ENCODE results near the gene CAPN3.
"Not testable (repeated sequence)": the region's sequence is repeated elsewhere in the genome, so short reads cannot be mapped to it uniquely, and the experiment has no call there.

The CAPN3 gene

DNA sequence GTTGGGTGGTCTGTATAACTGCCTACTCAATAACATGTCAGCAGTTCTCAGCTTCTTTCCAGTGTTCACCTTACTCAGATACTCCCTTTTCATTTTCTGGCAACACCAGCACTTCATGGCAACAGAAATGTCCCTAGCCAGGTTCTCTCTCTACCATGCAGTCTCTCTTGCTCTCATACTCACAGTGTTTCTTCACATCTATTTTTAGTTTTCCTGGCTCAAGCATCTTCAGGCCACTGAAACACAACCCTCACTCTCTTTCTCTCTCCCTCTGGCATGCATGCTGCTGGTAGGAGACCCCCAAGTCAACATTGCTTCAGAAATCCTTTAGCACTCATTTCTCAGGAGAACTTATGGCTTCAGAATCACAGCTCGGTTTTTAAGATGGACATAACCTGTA lies at the start of gene CAPN3:
TSS of gene CAPN3 (plus strand) at position 253 of the 400 bp plus-strand sequence. CDS start 305 bp downstream, outside the sequence.
- no peaks in the 10 kb centered on the region for H3K4me1 ChIP-seq (ENCODE audit: control insufficient read depth, insufficient read depth, low read length)
- no peak within 1 kb of the TSS for H3K27ac ChIP-seq (ENCODE audit: low read depth, low read length)
- H3K36me3 ChIP-seq (ENCODE audit: control insufficient read depth, insufficient read depth, low read length), result no peaks in the 10 kb centered on the region
- no peak within 1 kb of the TSS for H3K9ac ChIP-seq (ENCODE audit: low read length)
- no peak within 1 kb of the TSS for H3K4me3 ChIP-seq (ENCODE audit: low read length)
- H3K27me3 ChIP-seq (ENCODE audit: control insufficient read depth, insufficient read depth, low read length), result no peaks in the 10 kb centered on the region

DNA sequence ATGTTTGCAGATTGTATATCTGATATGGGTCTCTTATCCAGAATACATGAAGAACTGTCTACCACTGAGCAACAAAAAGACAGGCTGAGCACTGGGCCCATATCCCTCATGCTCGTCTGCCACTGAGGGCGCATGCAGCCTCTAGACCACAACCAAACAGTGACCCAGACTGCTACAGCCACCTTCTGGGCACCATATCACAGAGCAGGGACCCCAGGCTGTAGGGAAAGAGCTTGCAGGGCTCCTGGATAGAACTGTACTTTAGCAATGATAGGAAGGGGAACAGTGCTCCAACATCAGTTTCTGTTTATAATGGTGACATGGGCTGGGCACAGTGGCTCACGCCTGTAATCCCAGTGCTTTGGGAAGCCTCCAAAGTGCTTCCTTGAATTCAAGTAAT lies 45.8 kb upstream of the CAPN3 start:
- no peaks in the 10 kb centered on the region for H3K27me3 ChIP-seq (ENCODE audit: control insufficient read depth, insufficient read depth, low read length)
- no peak overlapping the region for H3K9ac ChIP-seq (ENCODE audit: low read length)
- no peak overlapping the region for H3K27ac ChIP-seq (ENCODE audit: low read depth, low read length)
- H3K36me3 ChIP-seq (ENCODE audit: control insufficient read depth, insufficient read depth, low read length), result peaks cover 8% of the 10 kb centered on the region
- H3K4me1 ChIP-seq (ENCODE audit: control insufficient read depth, insufficient read depth, low read length), result no peaks in the 10 kb centered on the region
- H3K4me3 ChIP-seq (ENCODE audit: low read length), result no peak overlapping the region

DNA sequence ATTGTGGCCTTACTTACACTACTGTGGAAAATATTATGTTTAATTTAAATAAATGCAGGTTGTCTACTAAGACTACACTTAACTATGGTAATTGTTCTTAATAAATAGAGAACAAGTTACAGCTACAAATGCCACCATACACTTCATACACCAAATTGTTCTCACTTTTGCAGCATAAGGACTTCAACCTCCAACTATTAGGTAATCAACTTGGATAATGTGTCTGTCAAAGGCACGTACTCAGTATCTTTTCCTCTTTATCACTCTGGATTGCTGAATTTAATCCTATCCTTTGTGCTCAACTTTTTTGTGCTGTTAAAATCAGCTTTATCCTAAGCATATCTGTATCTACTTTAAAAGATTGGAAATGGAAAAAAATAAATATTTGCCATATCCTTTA lies 44.5 kb upstream of the CAPN3 start:
- Histone ChIP-seq H3K27ac (ENCODE audit: low read depth, low read length) (no peak overlapping the region), H3K27me3 (ENCODE audit: control insufficient read depth, insufficient read depth, low read length) (no peaks in the 10 kb centered on the region), H3K36me3 (ENCODE audit: control insufficient read depth, insufficient read depth, low read length) (peaks cover 8% of the 10 kb centered on the region), H3K9ac (ENCODE audit: low read length) (no peak overlapping the region), H3K4me3 (ENCODE audit: low read length) (no peak overlapping the region), H3K4me1 (ENCODE audit: control insufficient read depth, insufficient read depth, low read length) (no peaks in the 10 kb centered on the region)

DNA sequence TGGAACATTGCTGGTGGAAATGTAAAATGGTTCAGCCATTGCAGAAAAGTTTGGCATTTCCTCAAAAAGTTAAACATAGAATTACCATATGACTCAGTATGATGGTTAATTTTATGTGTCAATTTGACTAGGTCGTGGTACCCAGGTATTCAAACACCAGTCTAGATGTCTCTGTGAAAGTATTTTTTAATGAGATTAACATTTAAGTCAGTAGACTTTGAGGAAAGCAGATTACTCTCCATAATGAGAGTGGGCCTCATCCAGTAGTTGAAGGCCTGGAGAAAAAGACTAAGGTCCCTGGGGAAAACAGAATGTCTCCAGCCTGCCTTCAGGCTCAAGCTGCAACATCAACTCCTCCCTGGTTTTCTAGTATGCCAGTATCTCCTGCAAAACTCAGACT lies 43.8 kb upstream of the CAPN3 start:
- H3K9ac ChIP-seq (ENCODE audit: low read length), result no peak overlapping the region
- H3K27me3 ChIP-seq (ENCODE audit: control insufficient read depth, insufficient read depth, low read length), result no peaks in the 10 kb centered on the region
- no peaks in the 10 kb centered on the region for H3K4me1 ChIP-seq (ENCODE audit: control insufficient read depth, insufficient read depth, low read length)
- H3K27ac ChIP-seq (ENCODE audit: low read depth, low read length), result no peak overlapping the region
- peaks cover 4% of the 10 kb centered on the region for H3K36me3 ChIP-seq (ENCODE audit: control insufficient read depth, insufficient read depth, low read length)
- H3K4me3 ChIP-seq (ENCODE audit: low read length), result no peak overlapping the region

DNA sequence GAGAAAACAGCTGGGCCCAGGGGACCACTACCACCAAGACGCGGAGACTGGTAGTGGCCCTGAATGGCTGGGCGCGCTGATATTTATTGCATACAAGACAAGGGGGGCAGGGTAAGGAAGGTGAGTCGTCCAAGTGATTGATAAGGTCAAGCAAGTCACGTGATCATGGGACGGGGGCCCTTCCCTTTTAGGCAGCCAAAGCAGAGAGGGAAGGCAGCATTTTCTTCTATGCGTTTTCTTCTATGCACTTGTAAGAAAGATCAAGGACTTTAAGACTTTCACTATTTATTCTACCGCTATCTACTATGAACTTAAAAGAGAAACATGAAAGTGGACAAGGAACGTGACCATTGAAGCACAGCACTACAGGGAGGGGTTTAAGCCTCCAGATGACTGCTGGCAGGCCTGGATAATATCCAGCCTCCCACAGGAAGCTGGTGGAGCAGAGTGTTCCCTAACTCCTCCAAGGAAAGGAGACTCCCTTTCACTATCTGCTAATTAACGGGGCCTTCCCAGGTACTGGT lies 43.0 kb upstream of the CAPN3 start:
- not testable (repeated sequence) for H3K36me3 ChIP-seq (ENCODE audit: control insufficient read depth, insufficient read depth, low read length); H3K9ac ChIP-seq (ENCODE audit: low read length); H3K4me1 ChIP-seq (ENCODE audit: control insufficient read depth, insufficient read depth, low read length); H3K27me3 ChIP-seq (ENCODE audit: control insufficient read depth, insufficient read depth, low read length); H3K4me3 ChIP-seq (ENCODE audit: low read length); H3K27ac ChIP-seq (ENCODE audit: low read depth, low read length)

DNA sequence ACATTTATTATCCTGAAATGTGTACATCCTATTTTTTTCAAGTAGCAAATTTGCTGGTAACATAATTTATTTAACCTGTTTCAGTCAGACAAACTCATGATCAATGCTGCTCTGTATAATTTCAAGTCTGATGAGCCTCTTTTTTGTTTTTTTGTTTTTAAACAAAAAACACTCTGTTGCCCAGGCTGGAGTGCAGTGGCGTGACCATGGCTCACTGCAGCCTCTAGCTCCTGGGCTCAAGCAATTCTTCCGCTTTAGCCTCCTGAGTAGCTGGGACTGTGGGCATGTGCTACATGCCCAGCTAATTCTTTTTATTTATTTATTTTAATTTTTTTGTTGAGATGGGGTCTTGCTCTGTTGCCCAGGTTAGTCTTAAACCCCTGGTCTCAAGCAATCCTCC lies 40.1 kb upstream of the CAPN3 start:
- H3K27me3 ChIP-seq (ENCODE audit: control insufficient read depth, insufficient read depth, low read length), result no peaks in the 10 kb centered on the region
- no peak overlapping the region for H3K27ac ChIP-seq (ENCODE audit: low read depth, low read length)
- H3K36me3 ChIP-seq (ENCODE audit: control insufficient read depth, insufficient read depth, low read length), result peaks cover 4% of the 10 kb centered on the region
- no peak overlapping the region for H3K4me3 ChIP-seq (ENCODE audit: low read length)
- no peaks in the 10 kb centered on the region for H3K4me1 ChIP-seq (ENCODE audit: control insufficient read depth, insufficient read depth, low read length)
- H3K9ac ChIP-seq (ENCODE audit: low read length), result no peak overlapping the region

DNA sequence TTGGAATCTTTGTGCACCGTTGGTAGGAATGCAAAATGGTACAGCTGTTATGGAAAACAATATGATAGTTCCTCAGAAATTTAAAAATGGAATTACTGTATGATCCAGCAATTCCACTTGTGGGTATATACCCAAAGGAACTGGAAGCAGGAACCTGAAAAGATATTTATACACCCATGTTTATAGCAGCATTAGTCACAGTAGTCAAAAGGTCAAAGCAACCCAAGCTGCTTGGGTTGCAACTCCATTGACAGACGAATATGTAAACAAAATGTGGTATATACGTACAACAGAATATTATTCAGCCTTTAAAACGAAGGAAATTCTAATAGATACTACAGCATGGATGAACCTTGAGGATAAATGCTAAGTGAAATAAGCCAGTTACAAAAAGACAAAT lies 35.0 kb upstream of the CAPN3 start:
- Histone ChIP-seq H3K9ac (ENCODE audit: low read length) (no peak overlapping the region), H3K36me3 (ENCODE audit: control insufficient read depth, insufficient read depth, low read length) (peaks cover 6% of the 10 kb centered on the region), H3K27ac (ENCODE audit: low read depth, low read length) (no peak overlapping the region), H3K4me3 (ENCODE audit: low read length) (no peak overlapping the region), H3K4me1 (ENCODE audit: control insufficient read depth, insufficient read depth, low read length) (no peaks in the 10 kb centered on the region), H3K27me3 (ENCODE audit: control insufficient read depth, insufficient read depth, low read length) (no peaks in the 10 kb centered on the region)

DNA sequence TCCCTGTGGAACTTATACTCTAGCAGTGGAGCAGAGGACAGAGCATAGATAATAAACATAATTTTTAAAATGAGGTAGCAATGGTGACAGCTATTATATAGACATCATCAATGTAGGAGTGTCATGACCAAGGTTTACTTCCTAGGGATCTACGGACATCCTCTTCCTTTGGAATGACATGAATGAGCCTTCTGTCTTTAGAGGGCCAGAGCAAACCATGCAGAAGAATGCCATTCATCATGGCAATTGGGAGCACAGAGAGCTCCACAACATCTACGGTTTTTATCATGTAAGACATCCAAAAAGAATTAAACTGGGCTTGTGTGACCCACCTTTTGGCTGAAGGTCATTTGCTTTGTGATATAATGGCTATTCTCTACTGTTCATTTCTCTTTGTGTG lies 30.1 kb upstream of the CAPN3 start:
- no peaks in the 10 kb centered on the region for H3K4me1 ChIP-seq (ENCODE audit: control insufficient read depth, insufficient read depth, low read length)
- no peak overlapping the region for H3K9ac ChIP-seq (ENCODE audit: low read length)
- no peaks in the 10 kb centered on the region for H3K27me3 ChIP-seq (ENCODE audit: control insufficient read depth, insufficient read depth, low read length)
- H3K27ac ChIP-seq (ENCODE audit: low read depth, low read length), result no peak overlapping the region
- H3K4me3 ChIP-seq (ENCODE audit: low read length), result no peak overlapping the region
- H3K36me3 ChIP-seq (ENCODE audit: control insufficient read depth, insufficient read depth, low read length), result peaks cover 2% of the 10 kb centered on the region

DNA sequence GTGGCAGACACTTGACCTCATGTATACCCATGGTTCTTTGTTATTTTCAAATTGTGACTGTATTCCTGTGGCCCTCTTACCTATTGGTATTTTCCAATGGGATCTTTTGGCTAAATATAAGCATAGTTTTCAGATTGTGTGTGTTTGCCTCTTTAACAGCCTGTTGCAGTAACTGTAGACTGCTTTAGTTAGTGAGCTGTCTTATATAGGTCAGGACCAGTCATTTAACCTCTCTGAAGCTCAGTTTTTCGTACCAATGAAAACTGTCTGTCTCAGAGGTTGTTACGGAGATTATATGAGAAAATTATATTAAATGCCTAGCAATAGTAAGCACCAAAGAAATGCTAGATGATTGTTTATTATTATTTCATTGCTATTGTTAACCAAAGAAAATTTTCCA lies 29.3 kb upstream of the CAPN3 start:
- Histone ChIP-seq H3K27me3 (ENCODE audit: control insufficient read depth, insufficient read depth, low read length) (no peaks in the 10 kb centered on the region), H3K4me3 (ENCODE audit: low read length) (no peak overlapping the region), H3K9ac (ENCODE audit: low read length) (no peak overlapping the region), H3K27ac (ENCODE audit: low read depth, low read length) (no peak overlapping the region), H3K36me3 (ENCODE audit: control insufficient read depth, insufficient read depth, low read length) (no peaks in the 10 kb centered on the region), H3K4me1 (ENCODE audit: control insufficient read depth, insufficient read depth, low read length) (no peaks in the 10 kb centered on the region)

DNA sequence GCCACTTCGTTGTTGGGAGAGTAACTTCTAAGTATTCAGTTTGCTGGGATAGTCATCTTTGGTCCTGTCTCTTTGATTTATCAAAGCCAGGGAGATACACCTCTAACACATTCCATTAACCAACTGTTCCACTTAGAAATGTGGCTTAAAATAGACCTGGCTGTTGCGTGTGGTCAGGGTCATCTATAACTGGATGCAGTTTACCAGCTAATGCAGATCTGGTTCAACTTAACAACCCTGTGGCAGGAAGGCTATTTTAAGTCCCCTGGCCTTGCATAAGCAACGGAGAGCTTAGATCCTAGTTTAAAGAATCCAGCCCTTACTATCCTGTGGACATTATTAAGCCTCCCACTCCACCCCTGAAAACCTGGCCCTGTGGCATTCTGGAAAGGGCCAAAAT lies 28.1 kb upstream of the CAPN3 start:
- Histone ChIP-seq H3K36me3 (ENCODE audit: control insufficient read depth, insufficient read depth, low read length) (no peaks in the 10 kb centered on the region), H3K4me1 (ENCODE audit: control insufficient read depth, insufficient read depth, low read length) (no peaks in the 10 kb centered on the region), H3K27ac (ENCODE audit: low read depth, low read length) (no peak overlapping the region), H3K9ac (ENCODE audit: low read length) (no peak overlapping the region), H3K27me3 (ENCODE audit: control insufficient read depth, insufficient read depth, low read length) (no peaks in the 10 kb centered on the region), H3K4me3 (ENCODE audit: low read length) (no peak overlapping the region)

DNA sequence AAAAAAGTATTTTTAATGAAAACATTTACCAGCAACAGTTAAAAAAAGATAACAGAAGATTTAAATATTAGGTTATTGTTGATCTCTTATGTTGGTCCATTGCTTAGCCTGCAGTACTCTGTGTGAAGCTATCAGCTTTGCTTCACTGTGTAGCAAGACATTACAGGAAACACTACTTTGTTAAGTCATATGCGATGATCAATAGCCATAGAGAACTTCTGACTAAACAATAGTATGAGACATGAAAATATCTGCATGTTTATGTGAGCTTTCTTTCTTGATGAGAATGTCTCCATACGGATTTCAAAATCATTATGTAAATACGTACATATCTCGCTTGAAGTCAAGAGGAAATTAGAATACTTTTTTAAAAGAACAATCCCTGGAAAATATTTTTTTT lies 27.0 kb upstream of the CAPN3 start:
- Histone ChIP-seq H3K4me1 (ENCODE audit: control insufficient read depth, insufficient read depth, low read length) (no peaks in the 10 kb centered on the region), H3K36me3 (ENCODE audit: control insufficient read depth, insufficient read depth, low read length) (no peaks in the 10 kb centered on the region), H3K27me3 (ENCODE audit: control insufficient read depth, insufficient read depth, low read length) (no peaks in the 10 kb centered on the region), H3K9ac (ENCODE audit: low read length) (no peak overlapping the region), H3K27ac (ENCODE audit: low read depth, low read length) (no peak overlapping the region), H3K4me3 (ENCODE audit: low read length) (no peak overlapping the region)

DNA sequence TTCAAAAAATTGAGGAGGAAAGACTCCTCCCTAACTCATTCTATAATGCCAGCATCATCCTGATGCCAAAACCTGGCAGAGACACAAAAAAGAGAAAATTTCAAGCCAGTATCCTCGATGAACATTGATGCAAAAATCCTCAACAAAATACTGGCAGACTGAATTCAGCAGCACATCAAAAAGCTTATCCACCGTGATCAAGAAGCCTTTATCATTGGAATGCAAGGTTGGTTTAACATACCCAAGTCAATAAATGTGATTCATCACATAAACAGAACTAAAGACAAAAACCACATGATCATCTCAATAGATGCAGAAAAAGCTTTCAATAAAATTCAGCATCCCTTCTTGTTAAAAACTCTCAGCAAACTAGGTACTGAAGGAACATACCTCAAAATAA lies 24.2 kb upstream of the CAPN3 start:
- no peaks in the 10 kb centered on the region for H3K4me1 ChIP-seq (ENCODE audit: control insufficient read depth, insufficient read depth, low read length)
- no peaks in the 10 kb centered on the region for H3K27me3 ChIP-seq (ENCODE audit: control insufficient read depth, insufficient read depth, low read length)
- no peak overlapping the region for H3K27ac ChIP-seq (ENCODE audit: low read depth, low read length)
- H3K36me3 ChIP-seq (ENCODE audit: control insufficient read depth, insufficient read depth, low read length), result no peaks in the 10 kb centered on the region
- no peak overlapping the region for H3K4me3 ChIP-seq (ENCODE audit: low read length)
- no peak overlapping the region for H3K9ac ChIP-seq (ENCODE audit: low read length)

DNA sequence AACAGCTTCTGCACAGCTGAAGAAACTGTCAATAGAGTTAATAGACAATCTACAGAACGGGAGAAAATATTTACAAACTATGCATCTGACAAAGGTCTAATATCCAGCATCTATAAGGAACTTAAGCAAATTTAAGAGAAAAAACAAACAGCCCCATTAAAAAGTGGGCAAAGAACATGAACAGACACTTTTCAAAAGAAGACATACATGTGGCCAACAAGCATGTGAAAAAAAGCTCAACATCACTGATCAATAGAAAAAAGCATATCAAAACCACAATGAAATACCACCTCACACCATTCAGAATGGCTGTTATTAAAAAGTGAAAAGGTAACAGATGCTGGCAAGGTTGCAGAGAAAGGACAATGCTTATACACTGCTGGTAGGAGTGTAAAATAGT lies 22.7 kb upstream of the CAPN3 start:
- H3K27ac ChIP-seq (ENCODE audit: low read depth, low read length); H3K4me3 ChIP-seq (ENCODE audit: low read length); H3K27me3 ChIP-seq (ENCODE audit: control insufficient read depth, insufficient read depth, low read length); H3K4me1 ChIP-seq (ENCODE audit: control insufficient read depth, insufficient read depth, low read length); H3K9ac ChIP-seq (ENCODE audit: low read length); H3K36me3 ChIP-seq (ENCODE audit: control insufficient read depth, insufficient read depth, low read length): not testable (repeated sequence)

Measured in rectal smooth muscle tissue (tissue), 1 donor.